ENCODE measurements around the gene ZNF335. TPM values are rescaled to one million over a fixed set of nuclear protein-coding genes. Genes with fewer than 3 reads are reported as not detected.
A peak's percentile ranks its signal among the peaks of the same experiment; 100 is the strongest.

The ZNF335 gene
- total and polyA plus RNA-seq, 2 of the 8 experiments (the other 6 are each of a cell fraction or from before 2014, with no cell fraction given): 12.4 to 14.6 TPM

DNA sequence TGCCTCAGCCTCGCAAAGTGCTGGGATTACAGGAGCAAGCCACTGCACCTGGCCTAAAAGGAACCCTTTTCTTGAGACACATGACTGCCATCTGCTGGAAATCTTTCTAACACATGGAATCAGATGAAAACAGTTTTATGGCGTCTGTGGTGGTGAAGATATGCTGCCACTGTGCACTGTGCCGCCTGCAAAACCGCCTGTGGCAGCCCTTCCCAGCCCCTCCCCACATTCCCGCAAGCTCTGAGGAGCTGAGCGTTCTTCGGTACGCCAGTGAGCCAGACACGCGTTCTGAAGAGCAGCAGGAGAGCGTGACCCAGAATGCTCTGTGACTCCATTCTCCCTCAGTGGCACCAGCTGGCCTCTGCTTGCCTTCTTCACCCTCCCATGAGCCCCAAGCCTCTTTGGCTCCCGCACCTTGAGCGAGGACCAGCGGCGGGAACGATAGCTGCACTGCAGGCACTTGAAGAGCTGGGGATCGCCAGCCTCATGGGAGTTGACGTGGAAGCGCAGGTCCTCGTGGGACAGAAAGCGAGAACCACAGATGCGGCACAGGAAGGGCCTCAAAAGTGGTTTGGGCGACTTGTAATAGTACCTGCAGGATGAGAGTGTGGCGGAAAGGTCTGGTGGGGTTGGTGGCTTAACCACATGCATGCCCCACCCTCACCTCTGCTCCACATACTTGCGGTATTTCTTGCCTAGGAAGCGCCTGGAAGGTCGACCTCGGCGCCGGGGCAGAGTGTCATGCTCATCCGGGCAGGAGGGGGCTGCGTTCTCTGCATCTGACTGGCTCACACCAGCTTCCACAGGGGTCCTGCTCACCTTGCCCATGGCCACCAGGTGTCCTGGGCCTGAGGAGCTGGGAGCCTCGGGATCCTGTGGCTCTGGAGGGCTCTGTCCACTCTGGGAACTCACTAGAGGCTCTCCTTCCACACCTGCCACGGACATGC is 8.7 kb downstream of the ZNF335 start:
- Histone ChIP-seq H3K79me1 (ENCODE audit: low read depth, low read length) (no peaks in the 10 kb centered on the region), H2BK12ac (ENCODE audit: low read depth, low read length) (no peak overlapping the region), H3K4me1 (replicated peaks in 1 of 4; ENCODE audit: control insufficient read depth in 3 of 4, insufficient read depth in 4 of 4, low read length in 3 of 4) (no peaks in the 10 kb centered on the region), H4K91ac (replicated peaks; ENCODE audit: insufficient read length, low read length) (no peak overlapping the region), H3K9me3 (ENCODE audit: insufficient read depth in 2 of 2, low read depth in 1 of 2, low read length in 1 of 2) (no peaks in the 10 kb centered on the region), H3K4me2 (ENCODE audit: insufficient read depth in 1 of 2, low read depth in 2 of 2, low read length in 2 of 2) (no peak overlapping the region), H3K27ac (ENCODE audit: low read depth, low read length) (no peak overlapping the region), H2BK15ac (ENCODE audit: low read length) (no peak overlapping the region; the same call in 1 of the 2 replicates), H3K4me3 (ENCODE audit: extremely low read depth in 1 of 4, insufficient read depth in 2 of 4, low read depth in 3 of 4, low read length in 4 of 4) (no peak overlapping the region), H3K56ac (replicated peaks; ENCODE audit: insufficient read length, low read depth, low read length) (no peak overlapping the region), H2AK5ac (ENCODE audit: low read depth, low read length) (no peak overlapping the region), H4K20me1 (replicated peaks in 1 of 2; ENCODE audit: control insufficient read depth in 1 of 2, insufficient read depth in 2 of 2, low read length in 2 of 2) (peaks cover 2 to 4% of the 10 kb centered on the region in 2 experiments), H3K9ac (replicated peaks in 1 of 4; ENCODE audit: extremely low read depth in 1 of 4, low read depth in 3 of 4, low read length in 3 of 4) (no peak overlapping the region), H4K8ac (ENCODE audit: extremely low read depth, insufficient read depth, low read length) (no peak overlapping the region), H3K18ac (ENCODE audit: extremely low read depth, low read length) (no peak overlapping the region), H3K14ac (ENCODE audit: insufficient read length) (no peak overlapping the region), H3K36me3 (ENCODE audit: control insufficient read depth in 2 of 4, insufficient read depth in 4 of 4, low read length in 3 of 4) (peaks cover 12 to 49% (median 41%) of the 10 kb centered on the region in 4 experiments), H3K4ac (replicated peaks; ENCODE audit: insufficient read length, low read depth, low read length) (no peak overlapping the region), H3K79me2 (ENCODE audit: control insufficient read depth in 1 of 2, insufficient read depth in 2 of 2, low read length in 2 of 2) (no peaks in the 10 kb centered on the region), H2BK20ac (ENCODE audit: low read length) (no peak overlapping the region), H3K23ac (ENCODE audit: insufficient read length) (no peak overlapping the region), H4K5ac (ENCODE audit: insufficient read length, low read depth, low read length) (no peak overlapping the region), H2BK120ac (replicated peaks; ENCODE audit: low read depth, low read length) (no peak overlapping the region), H3K23me2 (ENCODE audit: low read depth, low read length) (no peaks in the 10 kb centered on the region), H2AFZ (ENCODE audit: low read length) (no peak overlapping the region), H3K27me3 (replicated peaks in 1 of 4; ENCODE audit: control insufficient read depth in 3 of 4, extremely low read depth in 1 of 4, insufficient read depth in 3 of 4, low read length in 3 of 4) (no peaks in the 10 kb centered on the region), H2BK5ac (ENCODE audit: low read depth, low read length) (peak overlapping the region; percentile 19; the same call in 1 of the 2 replicates)
- no peak for DNase-seq (ENCODE audit: low read depth in 1 of 2, low spot score in 2 of 2)
- CTCF ChIA-PET (ENCODE audit: partially characterized antibody): interaction anchor here (1.0 to 9.7 kb wide), 18 partner anchors 8 to 424 kb away, joined by 3 to 82 read pairs (median 6); partner anchors contain the start of genes WFDC6 and ZNF335
- POLR2A ChIA-PET (ENCODE audit: partially characterized antibody): interaction anchor here (0.9 to 16.7 kb wide), 4 partner anchors 11 to 65 kb away, joined by 3 to 238 read pairs (median 14); partner anchors contain the start of gene PCIF1
- no peak for FAIRE-seq
- 92% methylated on average over 34 of the region's 34 CpGs; no CpG with 5 or more reads in 1 of the 2 experiments for WGBS, 2 experiments (ENCODE audit: extremely low coverage in 1 of 2, insufficient coverage in 1 of 2, insufficient read length in 1 of 2, insufficient replicate concordance in 2 of 2, low coverage in 1 of 2, low lambda C conversion rate in 2 of 2, missing lambda C conversion rate in 1 of 2)
- no peak for TF ChIP-seq BACH1 (IDR thresholded peaks at IDR 0.05; ENCODE audit: low read length)
- TF ChIP-seq ATF2 (IDR thresholded peaks at IDR 0.05; ENCODE audit: low read length): no peak
- TF ChIP-seq JUND (IDR thresholded peaks at IDR 0.05; ENCODE audit: low read length): no peak
- no peak for TF ChIP-seq PHF8 (conservative IDR thresholded peaks at IDR 0.05; ENCODE audit: low read depth, low read length)
- TF ChIP-seq, protein P1, sequence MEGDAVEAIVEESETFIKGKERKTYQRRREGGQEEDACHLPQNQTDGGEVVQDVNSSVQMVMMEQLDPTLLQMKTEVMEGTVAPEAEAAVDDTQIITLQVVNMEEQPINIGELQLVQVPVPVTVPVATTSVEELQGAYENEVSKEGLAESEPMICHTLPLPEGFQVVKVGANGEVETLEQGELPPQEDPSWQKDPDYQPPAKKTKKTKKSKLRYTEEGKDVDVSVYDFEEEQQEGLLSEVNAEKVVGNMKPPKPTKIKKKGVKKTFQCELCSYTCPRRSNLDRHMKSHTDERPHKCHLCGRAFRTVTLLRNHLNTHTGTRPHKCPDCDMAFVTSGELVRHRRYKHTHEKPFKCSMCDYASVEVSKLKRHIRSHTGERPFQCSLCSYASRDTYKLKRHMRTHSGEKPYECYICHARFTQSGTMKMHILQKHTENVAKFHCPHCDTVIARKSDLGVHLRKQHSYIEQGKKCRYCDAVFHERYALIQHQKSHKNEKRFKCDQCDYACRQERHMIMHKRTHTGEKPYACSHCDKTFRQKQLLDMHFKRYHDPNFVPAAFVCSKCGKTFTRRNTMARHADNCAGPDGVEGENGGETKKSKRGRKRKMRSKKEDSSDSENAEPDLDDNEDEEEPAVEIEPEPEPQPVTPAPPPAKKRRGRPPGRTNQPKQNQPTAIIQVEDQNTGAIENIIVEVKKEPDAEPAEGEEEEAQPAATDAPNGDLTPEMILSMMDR (IDR thresholded peaks at IDR 0.05; ENCODE audit: control extremely low read depth in 1 of 3, insufficient read depth in 1 of 3, low read depth in 1 of 3, low read length in 3 of 3): peak in 2 of 3 experiments; percentile 37 to 47; a peak in 2 of 4 replicates
- TF ChIP-seq GTF2F1 (IDR thresholded peaks at IDR 0.05; ENCODE audit: borderline replicate concordance, low read depth, low read length): no peak

Measured in H1 (cell line).